C4-2B (cell line): ENCODE results near the gene CUEDC1.

ENCODE experiments used
- ZFX ChIP-seq: fragments of 450-650 bp; IDR thresholded peaks from 2 replicates; pipeline ENCODE4 v1.6.1; 2017
- TF ChIP-seq, protein P1 (sequence below): fragments of 450-650 bp; conservative IDR thresholded peaks from 2 replicates; pipeline ENCODE4 v1.5.1; 2017; ENCODE audit warnings: mild to moderate bottlenecking

- TF ChIP-seq, protein P1, sequence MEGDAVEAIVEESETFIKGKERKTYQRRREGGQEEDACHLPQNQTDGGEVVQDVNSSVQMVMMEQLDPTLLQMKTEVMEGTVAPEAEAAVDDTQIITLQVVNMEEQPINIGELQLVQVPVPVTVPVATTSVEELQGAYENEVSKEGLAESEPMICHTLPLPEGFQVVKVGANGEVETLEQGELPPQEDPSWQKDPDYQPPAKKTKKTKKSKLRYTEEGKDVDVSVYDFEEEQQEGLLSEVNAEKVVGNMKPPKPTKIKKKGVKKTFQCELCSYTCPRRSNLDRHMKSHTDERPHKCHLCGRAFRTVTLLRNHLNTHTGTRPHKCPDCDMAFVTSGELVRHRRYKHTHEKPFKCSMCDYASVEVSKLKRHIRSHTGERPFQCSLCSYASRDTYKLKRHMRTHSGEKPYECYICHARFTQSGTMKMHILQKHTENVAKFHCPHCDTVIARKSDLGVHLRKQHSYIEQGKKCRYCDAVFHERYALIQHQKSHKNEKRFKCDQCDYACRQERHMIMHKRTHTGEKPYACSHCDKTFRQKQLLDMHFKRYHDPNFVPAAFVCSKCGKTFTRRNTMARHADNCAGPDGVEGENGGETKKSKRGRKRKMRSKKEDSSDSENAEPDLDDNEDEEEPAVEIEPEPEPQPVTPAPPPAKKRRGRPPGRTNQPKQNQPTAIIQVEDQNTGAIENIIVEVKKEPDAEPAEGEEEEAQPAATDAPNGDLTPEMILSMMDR, result no peak
- no peak for TF ChIP-seq ZFX
These were observed 47.1 kb upstream of the CUEDC1 start for GRCh38 chr17:58002154-58002948.
